Epithelial cell of proximal tubule (primary cell): ENCODE measurements around the gene KRTAP19-4. TPM values are rescaled to one million over a fixed set of nuclear protein-coding genes. Genes with fewer than 3 reads are reported as not detected.
"Not testable (repeated sequence)": the region's sequence is repeated elsewhere in the genome, so short reads cannot be mapped to it uniquely, and the experiment has no call there.

Experiments
- DNase-seq: peaks from one replicate; pipeline ENCODE4 v3.0.0-alpha.2; 2011; ENCODE audit warnings: low read depth
- H3K4me3 ChIP-seq: 2 replicates; pipeline ENCODE4 v1.5.1; 2011; ENCODE audit warnings: low read depth, mild to moderate bottlenecking, low read length
- CTCF ChIP-seq: conservative IDR thresholded peaks from 2 replicates; pipeline ENCODE4 v1.5.1; 2012; ENCODE audit warnings: low read depth, mild to moderate bottlenecking, low read length
- total RNA-seq: library from RNA; depleted of rRNA; stranded (reverse); fragments of >200 nt; gene quantifications from 2 replicates; pipeline ENCODE4 v1.2.3, GENCODE V29; 2015

KRTAP19-4 gene
- total RNA-seq: not detected in 2 replicates

- no peak for DNase-seq
- no peak for TF ChIP-seq CTCF
- H3K4me3 ChIP-seq: no peak within 1 kb of the TSS
These were observed at the start of gene KRTAP19-4 for GRCh38 chr21:30497065-30497464. TSS of gene KRTAP19-4 (minus strand) at chr21:30497165. CDS start at chr21:30497110, 55 bp downstream.

- no peak for TF ChIP-seq CTCF
- H3K4me3 ChIP-seq: no peak within 1 kb of the TSS
- no peak for DNase-seq
These were observed 44.8 kb upstream of the KRTAP19-4 start, which contains the start of gene KRTAP19-6 for GRCh38 chr21:30541764-30542163. TSS of gene KRTAP19-6 (minus strand) at chr21:30541864. CDS start at chr21:30541833, 31 bp downstream.

- no peak for TF ChIP-seq CTCF
- DNase-seq: no peak
- H3K4me3 ChIP-seq: no peak overlapping the region
These were observed 21.9 kb upstream of the KRTAP19-4 start for GRCh38 chr21:30518876-30519275.

GRCh38 chr21:30515681-30516080 is 18.7 kb upstream of the KRTAP19-4 start:
- DNase-seq: no peak
- no peak for TF ChIP-seq CTCF
- no peak overlapping the region for H3K4me3 ChIP-seq

- DNase-seq, H3K4me3 ChIP-seq: not testable (repeated sequence)
- peak; percentile 29 for TF ChIP-seq CTCF
These were observed 8.7 kb upstream of the KRTAP19-4 start for GRCh38 chr21:30505621-30506205.

- DNase-seq: no peak
- no peak for TF ChIP-seq CTCF
- H3K4me3 ChIP-seq: no peak within 1 kb of the TSS
These were observed 5.1 kb upstream of the KRTAP19-4 start, which contains the start of gene KRTAP19-5 for GRCh38 chr21:30502041-30502440. TSS of gene KRTAP19-5 (minus strand) at chr21:30502141. CDS start at chr21:30502090, 51 bp downstream.

- H3K4me3 ChIP-seq: no peak within 1 kb of the TSS
- no peak for TF ChIP-seq CTCF
- no peak for DNase-seq
These were observed 5.0 kb downstream of the KRTAP19-4 start, which contains the start of gene KRTAP19-3 for GRCh38 chr21:30491963-30492428. TSS of gene KRTAP19-3 (minus strand) at chr21:30492013. CDS start at chr21:30491957, 56 bp downstream.
